Calu3 (cell line): ENCODE data around the gene SLC6A19. TPM values are rescaled to one million over a fixed set of nuclear protein-coding genes. Genes with fewer than 3 reads are reported as not detected.

Experiments used
- BruUV-seq: library from RNA; stranded (reverse); fragments of 400-500 nt; replicated peaks from 2 replicates; lab custom pipeline; 2021; lab: Mats Ljungman, UMichigan
- CTCF ChIA-PET: fragments of 300-600 bp; sonication (Branson Sonifier 250); formaldehyde crosslinking; loops from one replicate; lab custom pipeline; 2022; ENCODE audit warnings: antibody characterized with exemption; lab: Charles Lee
- DNase-seq: peaks from one replicate; pipeline ENCODE4 v3.0.0; 2022
- H3K27ac Mint-ChIP-seq: one replicate; pipeline ENCODE4 v1.8.0; 2022; ENCODE audit warnings: mixed read lengths; ENCODE audit not compliant: unreplicated experiment
- H3K27me3 Mint-ChIP-seq: one replicate; pipeline ENCODE4 v1.8.0; 2022; ENCODE audit warnings: mixed read lengths; ENCODE audit not compliant: unreplicated experiment
- H3K36me3 Mint-ChIP-seq: one replicate; pipeline ENCODE4 v1.8.0; 2022; ENCODE audit warnings: mild to moderate bottlenecking, moderate library complexity, mixed read lengths; ENCODE audit not compliant: insufficient read depth, unreplicated experiment
- H3K4me1 Mint-ChIP-seq: one replicate; pipeline ENCODE4 v1.8.0; 2022; ENCODE audit warnings: mild to moderate bottlenecking, low read depth, mixed read lengths; ENCODE audit not compliant: unreplicated experiment
- H3K4me3 Mint-ChIP-seq: one replicate; pipeline ENCODE4 v1.8.0; 2022; ENCODE audit warnings: mild to moderate bottlenecking, low read depth, moderate library complexity, mixed read lengths; ENCODE audit not compliant: unreplicated experiment
- H3K9me3 Mint-ChIP-seq: one replicate; pipeline ENCODE4 v1.8.0; 2022; ENCODE audit warnings: low read depth, mixed read lengths; ENCODE audit not compliant: unreplicated experiment
- CTCF ChIP-seq: fragments of 200-600 bp; IDR thresholded peaks from one replicate; pipeline ENCODE4 v1.8.0; 2022; ENCODE audit warnings: antibody characterized with exemption; ENCODE audit not compliant: unreplicated experiment
- intact Hi-C: fragments of 100-400 bp; cut with micrococcal nuclease; formaldehyde crosslinking; loops from one replicate; pipeline ENCODE4 v1.10.0; 2022; ENCODE audit not compliant: unreplicated experiment
- total RNA-seq: library from RNA; stranded (reverse); gene quantifications from 2 replicates; pipeline ENCODE4 v1.2.3, GENCODE V29; 2022

Gene SLC6A19
- total RNA-seq, 1 experiment from 2014 or later, result not detected

GRCh38 chr5:1244976-1245375 is 43.6 kb downstream of the SLC6A19 start:
- Mint-ChIP-seq H3K27ac (no peak overlapping the region), H3K9me3 (no peaks in the 10 kb centered on the region), H3K27me3 (peaks cover 66% of the 10 kb centered on the region), H3K4me1 (no peaks in the 10 kb centered on the region), H3K36me3 (peaks cover 4% of the 10 kb centered on the region), H3K4me3 (no peak overlapping the region)
- BruUV-seq, result no TSS peak
- intact Hi-C loops, result no loop called here
- CTCF ChIA-PET, result no interaction called here
- no peak for TF ChIP-seq CTCF
- peak; percentile 39 for DNase-seq

- Mint-ChIP-seq H3K36me3 (no peaks in the 10 kb centered on the region), H3K4me3 (no peak overlapping the region), H3K27me3 (peaks cover 66% of the 10 kb centered on the region), H3K9me3 (no peaks in the 10 kb centered on the region), H3K27ac (no peak overlapping the region), H3K4me1 (no peaks in the 10 kb centered on the region)
- CTCF ChIA-PET, result interaction anchor here (0.6 kb wide), 1 partner anchor 26 kb away, joined by 6 read pairs; no protein-coding TSS in a partner anchor
- no TSS peak for BruUV-seq
- DNase-seq, result no peak
- TF ChIP-seq CTCF, result no peak
- intact Hi-C loops, result no loop called here
Observed at GRCh38 chr5:1245905-1246576, 44.6 kb downstream of the SLC6A19 start.

GRCh38 chr5:1246711-1247431 is 45.5 kb downstream of the SLC6A19 start:
- H3K27ac Mint-ChIP-seq, result no peak overlapping the region
- H3K4me3 Mint-ChIP-seq, result no peak overlapping the region
- H3K36me3 Mint-ChIP-seq, result no peaks in the 10 kb centered on the region
- CTCF ChIA-PET, result no interaction called here
- no peaks in the 10 kb centered on the region for H3K4me1 Mint-ChIP-seq
- peaks cover 66% of the 10 kb centered on the region for H3K27me3 Mint-ChIP-seq
- no TSS peak for BruUV-seq
- H3K9me3 Mint-ChIP-seq, result no peaks in the 10 kb centered on the region
- DNase-seq, result peak; percentile 56
- TF ChIP-seq CTCF, result no peak
- intact Hi-C loops, result no loop called here

- H3K4me3 Mint-ChIP-seq, result no peak overlapping the region
- no peak for TF ChIP-seq CTCF
- H3K9me3 Mint-ChIP-seq, result no peaks in the 10 kb centered on the region
- intact Hi-C loops, result no loop called here
- BruUV-seq, result no TSS peak
- CTCF ChIA-PET, result no interaction called here
- peaks cover 74% of the 10 kb centered on the region for H3K27me3 Mint-ChIP-seq
- no peaks in the 10 kb centered on the region for H3K4me1 Mint-ChIP-seq
- H3K27ac Mint-ChIP-seq, result no peak overlapping the region
- H3K36me3 Mint-ChIP-seq, result no peaks in the 10 kb centered on the region
- no peak for DNase-seq
Observed at GRCh38 chr5:1247811-1248210, 46.4 kb downstream of the SLC6A19 start.
